Spleen (tissue), 7 donors: ENCODE measurements around the gene HTR4.

Experiments used
- POLR2A ChIP-seq, 3 donors: fragments of 450-650 bp; IDR thresholded peaks; one replicate each; pipeline ENCODE4 v1.5.1; 2017; ENCODE audit warnings: antibody characterized with exemption in 3 of 3, mild to moderate bottlenecking in 1 of 3
- TF ChIP-seq, protein P1 (sequence below), 11 experiments: fragments of 200-600 bp in 7 of 11; fragments of 450-650 bp in 4 of 11; sonication (generic) in 4 of 11; IDR thresholded peaks in 8 of 11; conservative IDR thresholded peaks in 3 of 11; 1 replicate in 7 of 11; 2 replicates in 4 of 11; pipeline versions ENCODE4 v1.4.0 to v1.8.0; 2016 to 2021; ENCODE audit warnings: antibody characterized with exemption in 11 of 11, inconsistent platforms in 4 of 11, mild to moderate bottlenecking in 1 of 11
- donor health status: DM: no; HTN: no; CAD: no; lungs with moderate emphysema.
- donor health status: DM: no; HTN: no; CAD: no.
- donor health status: DM: no; HTN: no; CAD: no.

DNA sequence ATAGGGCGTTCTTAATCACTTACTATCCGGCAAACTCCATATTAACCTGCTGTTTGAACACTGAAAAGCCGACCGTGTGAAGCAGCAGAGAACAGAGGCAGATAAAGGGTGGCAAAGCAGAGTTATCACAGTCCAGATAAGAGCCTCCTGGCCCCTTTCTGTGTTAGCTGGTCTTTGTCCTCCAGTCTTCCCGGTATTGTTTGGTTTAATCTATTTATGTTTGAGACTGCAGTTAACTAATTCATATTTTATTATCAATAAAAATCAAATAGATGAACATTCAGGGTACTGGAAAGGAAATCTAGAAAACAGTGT, 6.0 kb upstream of the HTR4 start:
- TF ChIP-seq, protein P1, sequence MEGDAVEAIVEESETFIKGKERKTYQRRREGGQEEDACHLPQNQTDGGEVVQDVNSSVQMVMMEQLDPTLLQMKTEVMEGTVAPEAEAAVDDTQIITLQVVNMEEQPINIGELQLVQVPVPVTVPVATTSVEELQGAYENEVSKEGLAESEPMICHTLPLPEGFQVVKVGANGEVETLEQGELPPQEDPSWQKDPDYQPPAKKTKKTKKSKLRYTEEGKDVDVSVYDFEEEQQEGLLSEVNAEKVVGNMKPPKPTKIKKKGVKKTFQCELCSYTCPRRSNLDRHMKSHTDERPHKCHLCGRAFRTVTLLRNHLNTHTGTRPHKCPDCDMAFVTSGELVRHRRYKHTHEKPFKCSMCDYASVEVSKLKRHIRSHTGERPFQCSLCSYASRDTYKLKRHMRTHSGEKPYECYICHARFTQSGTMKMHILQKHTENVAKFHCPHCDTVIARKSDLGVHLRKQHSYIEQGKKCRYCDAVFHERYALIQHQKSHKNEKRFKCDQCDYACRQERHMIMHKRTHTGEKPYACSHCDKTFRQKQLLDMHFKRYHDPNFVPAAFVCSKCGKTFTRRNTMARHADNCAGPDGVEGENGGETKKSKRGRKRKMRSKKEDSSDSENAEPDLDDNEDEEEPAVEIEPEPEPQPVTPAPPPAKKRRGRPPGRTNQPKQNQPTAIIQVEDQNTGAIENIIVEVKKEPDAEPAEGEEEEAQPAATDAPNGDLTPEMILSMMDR (IDR thresholded peaks at IDR 0.05 in 8 of 11, conservative IDR thresholded peaks at IDR 0.05 in 3 of 11), result no peak
- no peak for TF ChIP-seq POLR2A (IDR thresholded peaks at IDR 0.05)
